ENCODE results near the gene PLXNA4. TPM values are rescaled to one million over a fixed set of nuclear protein-coding genes. Genes with fewer than 3 reads are reported as not detected.

PLXNA4 gene
- total and polyA plus RNA-seq, 12 donors, result 0.83 to 17.0 (median 11.5) TPM

- WGBS, 2 donors, result 37 to 40% methylated on average over 12 of the region's 12 CpGs
- ATAC-seq (peak in 3 of 8 donors; percentile 16 to 43 (median 25)), DNase-seq (no peak)
- intact Hi-C loops (cut with DNase I), result no loop called here
- peaks cover 2 to 67% (median 39%) of the 10 kb centered on the region in 9 donors for H3K4me1 ChIP-seq
- no peaks in the 10 kb centered on the region for H3K36me3 ChIP-seq
- H3K9me3 ChIP-seq, result no peaks in the 10 kb centered on the region
- H3K27ac ChIP-seq, result no peak overlapping the region
- TF ChIP-seq CTCF (IDR thresholded peaks at IDR 0.05), result no peak
- H3K4me3 ChIP-seq, result no peak overlapping the region
- H3K27me3 ChIP-seq, result no peaks in the 10 kb centered on the region
Measured at GRCh38 chr7:132428247-132428919, 147.9 kb downstream of the PLXNA4 start.

GRCh38 chr7:132425942-132426341 is 150.3 kb downstream of the PLXNA4 start:
- Histone ChIP-seq H3K27ac (no peak overlapping the region), H3K36me3 (no peaks in the 10 kb centered on the region), H3K27me3 (no peaks in the 10 kb centered on the region), H3K9me3 (peaks cover 0 to 4% (median 0%) of the 10 kb centered on the region in 11 donors), H3K4me3 (no peak overlapping the region), H3K4me1 (peaks cover 2 to 69% (median 36%) of the 10 kb centered on the region in 9 donors)
- DNase-seq, result no peak
- WGBS, 2 donors, result 87 to 94% methylated on average over 4 of the region's 4 CpGs
- intact Hi-C loops (cut with DNase I), result no loop called here
- ATAC-seq, result no peak
- no peak for TF ChIP-seq CTCF (IDR thresholded peaks at IDR 0.05)

- intact Hi-C loops (cut with DNase I), result no loop called here
- Histone ChIP-seq H3K9me3 (peaks cover 0 to 4% (median 0%) of the 10 kb centered on the region in 11 donors), H3K36me3 (no peaks in the 10 kb centered on the region), H3K27ac (no peak overlapping the region), H3K4me1 (peaks cover 2 to 65% (median 33%) of the 10 kb centered on the region in 9 donors), H3K4me3 (no peak overlapping the region), H3K27me3 (no peaks in the 10 kb centered on the region)
- ATAC-seq, result peak in 2 of 8 donors; percentile 9 to 28
- 72 to 75% methylated on average over 15 of the region's 15 CpGs for WGBS, 2 donors
- DNase-seq, result no peak
- no peak for TF ChIP-seq CTCF (IDR thresholded peaks at IDR 0.05)
Measured at GRCh38 chr7:132424821-132425724, 151.2 kb downstream of the PLXNA4 start.

GRCh38 chr7:132424277-132424676 is 152.0 kb downstream of the PLXNA4 start:
- Histone ChIP-seq H3K36me3 (no peaks in the 10 kb centered on the region), H3K9me3 (peaks cover 0 to 4% (median 0%) of the 10 kb centered on the region in 11 donors), H3K4me1 (peaks cover 2 to 65% (median 40%) of the 10 kb centered on the region in 9 donors), H3K27ac (no peak overlapping the region), H3K27me3 (no peaks in the 10 kb centered on the region), H3K4me3 (no peak overlapping the region)
- ATAC-seq (peak in 1 of 8 donors; percentile 8), DNase-seq (no peak)
- TF ChIP-seq CTCF (IDR thresholded peaks at IDR 0.05), result no peak
- intact Hi-C loops (cut with DNase I), result no loop called here
- WGBS, 2 donors, result 74 to 79% methylated on average over 2 of the region's 2 CpGs

Measured in heart right ventricle (tissue), 16 donors.